Amniotic epithelial cell (primary cell): ENCODE data around the gene CALCR.
"Not testable (repeated sequence)": the region's sequence is repeated elsewhere in the genome, so short reads cannot be mapped to it uniquely, and the experiment has no call there.

ENCODE experiments used
- DNase-seq: peaks from one replicate; pipeline ENCODE4 v3.0.0-alpha.2; 2010; ENCODE audit warnings: low read depth

CALCR gene

DNA sequence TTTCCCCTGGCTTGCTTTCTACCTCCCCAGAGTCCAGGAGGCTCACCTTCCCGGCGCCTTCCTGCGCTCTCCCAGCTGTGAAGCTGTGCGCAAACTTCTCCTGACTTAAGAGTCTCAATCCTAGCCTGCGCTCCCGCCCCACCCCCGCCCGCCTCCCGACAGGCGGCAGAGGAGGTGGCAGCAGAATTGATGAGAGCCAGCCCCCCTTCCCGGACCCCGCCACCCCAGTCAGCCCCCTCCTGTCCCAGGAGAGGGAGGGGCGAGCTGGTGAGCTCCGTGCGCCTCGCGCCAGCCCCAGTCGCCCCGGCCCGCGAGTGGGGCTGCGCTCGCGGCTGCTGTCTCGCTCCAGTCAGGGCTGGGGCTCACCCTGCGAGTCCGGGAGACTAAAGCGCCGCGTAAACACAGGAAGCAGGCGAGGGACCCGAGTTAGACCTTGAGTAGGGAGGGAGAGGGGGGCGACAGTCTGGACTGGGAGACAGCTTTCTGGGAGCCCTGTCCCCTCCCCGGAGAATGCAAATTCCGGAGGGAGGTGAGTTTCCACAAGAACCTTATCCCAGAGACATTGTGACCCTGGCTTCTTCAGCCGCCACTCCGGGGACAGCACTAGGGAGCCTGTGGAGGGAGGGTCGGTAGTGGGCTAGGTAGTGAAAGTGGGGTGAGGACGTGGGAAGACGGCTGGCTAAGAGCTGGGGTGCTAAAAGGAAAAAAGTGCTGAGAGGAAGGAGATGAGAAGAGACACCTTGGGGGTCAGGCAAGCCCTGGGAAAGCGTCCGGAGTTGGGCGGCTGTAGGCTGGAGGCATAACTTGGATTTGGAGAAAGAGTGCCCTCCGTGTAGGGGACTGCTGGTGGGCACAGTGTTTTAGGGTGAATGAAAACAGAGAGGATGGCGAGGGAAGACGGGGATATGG lies at the start of gene CALCR:
Gene CALCR, minus strand, starts transcription at position 79 of the 909 bp plus-strand sequence. CDS start 87,743 bp downstream, outside the sequence.
- no peak for DNase-seq

DNA sequence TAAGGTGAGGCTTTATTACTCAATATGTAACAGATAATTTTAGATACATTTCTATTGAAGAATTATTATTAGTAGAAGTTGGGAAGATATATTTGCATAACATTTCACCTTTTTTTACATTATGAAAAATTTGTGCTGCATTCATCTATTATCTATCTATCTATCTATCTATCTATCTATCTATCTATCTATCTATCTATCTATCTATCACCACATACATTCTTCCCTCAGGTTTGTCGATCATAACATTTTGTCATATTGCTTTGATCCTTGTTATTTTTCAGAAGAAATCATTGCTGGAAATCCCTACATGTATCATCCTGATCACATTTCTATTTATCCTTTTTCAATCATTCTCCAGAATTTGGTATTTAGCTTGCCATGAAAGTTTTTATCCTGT lies 49.3 kb upstream of the CALCR start:
- DNase-seq: no peak

GRCh38 chr7:93622036-93623033 lies 47.8 kb upstream of the CALCR start:
- peak; percentile 43 for DNase-seq

GRCh38 chr7:93620864-93621263 lies 46.3 kb upstream of the CALCR start:
- DNase-seq: no peak

DNA sequence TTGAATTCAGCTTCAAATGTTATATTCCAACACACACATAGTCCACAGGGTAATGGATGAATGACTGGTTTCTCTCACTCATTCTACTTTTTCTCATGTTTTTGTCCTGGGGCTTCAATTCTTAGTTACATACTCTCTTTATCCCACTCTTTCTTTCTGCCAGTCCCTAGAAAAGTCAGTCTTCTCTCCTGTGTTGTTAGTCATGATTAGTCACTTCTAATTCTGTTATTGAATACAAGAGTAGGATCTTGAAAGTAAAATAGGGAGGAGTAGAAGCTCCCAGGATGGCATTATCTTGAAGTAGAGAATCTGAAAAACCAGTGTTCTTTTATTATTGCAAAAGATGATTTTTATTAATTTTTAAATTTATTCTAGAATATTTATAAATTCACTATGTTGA lies 45.5 kb upstream of the CALCR start:
- DNase-seq: no peak

GRCh38 chr7:93601363-93601762 lies 26.8 kb upstream of the CALCR start:
- peak; percentile 7 for DNase-seq

DNA sequence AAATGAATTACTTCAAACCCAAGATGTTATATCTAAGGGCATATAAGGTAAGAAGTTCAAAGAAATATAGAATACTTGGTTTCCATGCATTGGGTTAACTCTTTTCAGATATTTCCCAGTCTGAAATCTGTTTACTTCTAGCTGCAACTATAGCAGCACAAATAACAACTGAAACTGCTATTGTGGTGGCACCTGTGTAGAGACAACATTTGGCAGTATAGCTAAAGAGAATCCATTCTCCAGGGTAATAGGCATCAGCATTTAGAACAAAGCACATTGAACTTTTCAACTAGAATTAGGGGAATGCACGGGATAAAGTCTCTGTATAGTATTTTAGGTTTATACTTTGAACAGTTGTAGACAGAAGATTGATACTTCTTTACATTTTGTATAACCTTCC lies 19.7 kb upstream of the CALCR start:
- no peak for DNase-seq

- DNase-seq: no peak
Observed at GRCh38 chr7:93592588-93593266, 18.2 kb upstream of the CALCR start.

- DNase-seq: not testable (repeated sequence)
Observed at GRCh38 chr7:93591224-93592050, 16.9 kb upstream of the CALCR start.

DNA sequence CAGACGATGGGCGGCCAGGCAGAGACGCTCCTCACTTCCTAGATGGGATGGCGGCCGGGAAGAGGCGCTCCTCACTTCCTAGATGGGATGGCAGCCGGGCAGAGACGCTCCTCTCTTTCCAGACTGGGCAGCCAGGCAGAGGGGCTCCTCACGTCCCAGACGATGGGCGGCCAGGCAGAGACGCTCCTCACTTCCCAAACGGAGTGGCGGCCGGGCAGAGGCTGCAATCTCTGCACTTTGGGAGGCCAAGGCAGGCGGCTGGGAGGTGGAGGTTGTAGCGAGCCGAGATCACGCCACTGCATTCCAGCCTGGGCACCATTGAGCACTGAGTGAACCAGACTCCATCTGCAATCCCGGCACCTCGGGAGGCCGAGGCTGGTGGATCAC lies 11.9 kb upstream of the CALCR start:
- DNase-seq: not testable (repeated sequence)

GRCh38 chr7:93585694-93586478 lies 11.4 kb upstream of the CALCR start:
- not testable (repeated sequence) for DNase-seq

DNA sequence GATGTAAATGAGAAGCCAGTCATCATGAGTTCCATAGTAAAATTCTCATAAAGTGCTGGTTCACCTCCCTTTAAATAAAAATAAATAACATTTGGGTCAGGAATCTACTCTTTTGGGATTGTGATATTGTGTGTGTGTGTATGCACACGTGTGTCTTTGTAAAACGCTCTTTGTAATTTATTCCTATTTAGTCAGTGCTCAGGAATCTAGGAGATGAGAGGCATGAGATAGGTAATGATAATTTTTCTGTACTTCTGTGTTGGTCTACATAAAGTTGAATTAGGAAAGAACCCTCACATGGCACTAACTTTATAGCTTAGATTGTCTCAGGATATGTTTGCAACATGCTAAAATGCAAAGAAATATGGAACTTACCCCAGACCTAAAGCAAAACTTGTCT lies 4.9 kb upstream of the CALCR start:
- DNase-seq: no peak

DNA sequence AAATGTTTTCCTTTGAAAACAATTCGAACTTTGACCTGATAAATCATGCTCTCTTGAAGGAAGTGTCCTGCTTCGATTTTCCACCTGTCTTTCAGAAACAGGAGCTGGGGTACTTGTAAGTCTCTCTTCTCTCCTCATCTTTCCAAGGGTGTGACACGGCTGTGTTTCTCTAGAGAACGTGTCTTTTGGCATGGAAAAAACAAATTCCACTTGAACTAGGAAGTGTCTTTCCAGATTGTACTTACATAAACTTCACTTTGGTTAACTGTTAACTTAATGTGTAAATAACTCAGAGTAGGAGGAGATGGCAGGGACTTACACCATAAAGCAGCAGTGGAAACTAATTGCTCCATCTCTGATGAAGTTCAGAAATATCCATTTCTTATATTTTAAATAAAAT lies 4.2 kb upstream of the CALCR start:
- no peak for DNase-seq

DNA sequence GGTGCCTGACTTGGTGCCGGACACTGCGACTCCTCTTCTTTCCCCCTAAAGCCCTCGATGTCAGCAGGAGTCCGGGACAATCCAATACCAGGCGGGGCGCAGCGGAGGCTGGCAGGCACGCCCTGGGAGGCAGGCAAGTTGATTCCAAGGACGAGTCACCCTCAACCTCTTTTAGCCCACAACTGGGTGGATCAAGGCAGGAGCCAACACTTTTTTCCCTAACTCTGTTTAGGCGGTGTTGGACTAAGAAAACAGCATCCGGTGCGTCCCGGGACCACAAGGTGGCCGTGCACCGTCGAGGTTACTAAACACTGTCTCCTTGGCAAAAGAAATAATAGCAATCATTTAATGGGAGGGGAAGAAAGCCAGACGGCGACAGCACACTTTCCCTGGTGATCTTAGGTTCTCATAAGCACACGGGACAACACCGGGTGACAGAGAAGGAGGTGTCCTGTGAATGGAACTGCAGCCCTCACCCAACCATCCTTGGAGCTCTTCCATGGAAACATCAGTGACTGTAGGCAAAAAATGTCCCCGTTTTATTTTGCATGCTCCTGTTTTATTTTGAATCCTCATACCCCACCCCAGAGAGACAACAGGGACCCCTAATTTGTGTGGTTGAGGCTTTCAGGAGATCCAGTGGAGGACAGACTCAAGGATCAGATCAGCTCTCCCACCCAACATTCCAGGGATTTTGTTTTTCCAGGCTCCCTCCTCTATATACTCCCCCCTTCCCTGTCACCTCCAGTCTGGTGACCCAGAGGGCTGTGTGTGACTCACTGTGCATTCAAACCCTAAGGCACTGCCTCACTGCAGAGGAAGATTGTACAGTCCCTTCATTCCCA lies 1.3 kb upstream of the CALCR start:
- DNase-seq: no peak

GRCh38 chr7:93574269-93574645 lies 267 bp downstream of the CALCR start:
- no peak for DNase-seq

DNA sequence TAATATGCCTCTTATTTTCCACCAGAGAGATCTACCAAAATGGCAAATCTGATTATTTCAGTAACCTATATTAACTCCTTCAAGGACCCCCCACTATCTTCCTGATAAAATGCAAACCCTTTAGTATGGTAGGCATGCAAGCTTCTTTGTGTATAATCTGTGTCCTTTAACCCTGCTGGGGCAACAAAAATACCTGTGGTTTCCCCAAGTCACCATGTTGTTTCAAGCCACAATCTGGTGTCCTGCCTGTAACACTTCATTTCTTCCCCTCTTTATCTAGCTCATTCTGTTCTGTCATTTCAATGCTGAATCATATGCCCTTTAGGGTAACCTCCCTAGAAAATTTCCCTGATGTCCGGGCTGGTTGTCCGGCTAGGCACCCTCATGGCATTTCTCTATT lies 5.3 kb downstream of the CALCR start:
- peak; percentile 12 for DNase-seq

DNA sequence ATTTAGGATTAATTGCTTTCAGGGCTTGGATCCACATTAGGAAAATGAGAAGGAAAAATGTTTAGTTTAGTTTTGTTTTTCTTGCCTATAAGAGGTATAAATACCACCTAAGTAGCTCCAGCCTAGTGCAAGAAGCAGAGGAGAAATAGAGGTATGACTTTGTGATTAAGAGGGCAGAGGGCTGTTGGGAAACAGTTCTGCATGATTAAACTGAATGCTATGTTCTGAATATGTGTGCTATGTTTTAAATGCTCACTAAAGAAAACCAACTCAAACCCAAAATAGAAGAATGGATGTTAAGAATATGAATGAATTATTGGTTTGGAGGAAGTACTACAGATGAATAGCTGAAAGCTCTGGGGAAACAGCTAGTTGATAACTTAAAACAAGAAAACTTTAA lies 7.6 kb downstream of the CALCR start:
- peak; percentile 64 for DNase-seq

- DNase-seq: no peak
Observed at GRCh38 chr7:93563584-93563983, 10.9 kb downstream of the CALCR start.

DNA sequence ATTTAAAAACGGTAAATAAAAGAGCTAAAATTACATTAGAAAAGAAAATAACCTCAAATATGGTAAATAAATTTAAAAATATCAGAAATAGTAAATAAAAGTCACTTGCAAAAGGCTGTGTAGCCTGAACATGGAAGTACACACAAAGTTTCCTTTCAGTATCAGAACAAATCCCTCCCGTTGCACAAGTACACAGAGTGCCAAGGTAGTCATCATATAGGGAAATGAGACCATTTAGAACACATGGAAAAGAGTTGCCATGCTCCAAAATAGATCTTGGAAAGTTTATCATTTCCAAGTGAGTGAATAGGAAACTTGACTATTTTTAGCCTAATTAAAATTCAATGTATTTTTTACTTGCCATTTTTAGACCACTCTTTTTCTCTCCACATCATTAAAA lies 11.6 kb downstream of the CALCR start:
- DNase-seq: no peak

DNA sequence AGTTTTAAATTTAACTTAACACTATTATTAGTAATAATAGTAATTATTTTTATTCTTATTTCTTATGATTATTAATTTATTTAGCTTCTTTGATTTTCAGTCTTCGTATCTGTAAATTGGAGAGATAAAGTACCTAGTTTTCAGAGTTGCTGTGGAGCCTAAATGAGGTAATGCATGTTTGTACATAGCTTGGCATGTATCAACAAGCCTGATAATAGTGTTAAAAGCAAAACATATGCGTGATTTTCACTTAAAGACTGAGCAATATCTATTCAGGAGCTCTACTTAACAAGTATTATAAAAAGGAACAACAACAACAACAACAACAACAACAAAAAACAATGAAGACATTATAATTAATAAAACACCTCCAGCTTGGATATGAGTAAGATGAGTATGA lies 12.4 kb downstream of the CALCR start:
- no peak for DNase-seq
